ENCODE results near the gene DRC3. TPM values are rescaled to one million over a fixed set of nuclear protein-coding genes. Genes with fewer than 3 reads are reported as not detected.

DRC3 gene
- total RNA-seq, 1 donor from 2014 or later: 0.74 TPM

- no peak overlapping the region for H3K27ac ChIP-seq
- H3K4me3 ChIP-seq: no peak overlapping the region
- H3K27me3 ChIP-seq: no peaks in the 10 kb centered on the region
- TF ChIP-seq CTCF (IDR thresholded peaks at IDR 0.05): no peak
- TF ChIP-seq POLR2AphosphoS5 (IDR thresholded peaks at IDR 0.05; ENCODE audit: insufficient read depth in 1 of 2, low read depth in 1 of 2): no peak
- no peak for TF ChIP-seq POLR2A (IDR thresholded peaks at IDR 0.05)
- H3K9me3 ChIP-seq: no peaks in the 10 kb centered on the region
- DNase-seq (ENCODE audit: extremely low spot score in 2 of 2): no peak
- intact Hi-C loops (cut with DNase I): no loop called here
- H3K36me3 ChIP-seq: peaks cover 0 to 18% of the 10 kb centered on the region in 2 donors
- peaks cover 8% of the 10 kb centered on the region for H3K4me1 ChIP-seq
Observed at GRCh38 chr17:18028114-18028951, 55.7 kb downstream of the DRC3 start.

- intact Hi-C loops (cut with DNase I): no loop called here
Observed at GRCh38 chr17:18028952-18029540, 56.4 kb downstream of the DRC3 start.

GRCh38 chr17:18031955-18032354 is 59.3 kb downstream of the DRC3 start:
- Histone ChIP-seq H3K4me3 (no peak overlapping the region), H3K9me3 (no peaks in the 10 kb centered on the region), H3K27me3 (no peaks in the 10 kb centered on the region), H3K4me1 (peaks cover 10% of the 10 kb centered on the region), H3K27ac (no peak overlapping the region), H3K36me3 (peaks cover 0 to 9% of the 10 kb centered on the region in 2 donors)
- TF ChIP-seq POLR2A (IDR thresholded peaks at IDR 0.05) (no peak), POLR2AphosphoS5 (IDR thresholded peaks at IDR 0.05; ENCODE audit: insufficient read depth in 1 of 2, low read depth in 1 of 2) (no peak), CTCF (IDR thresholded peaks at IDR 0.05) (no peak)
- no peak for DNase-seq (ENCODE audit: extremely low spot score in 2 of 2)
- intact Hi-C loops (cut with DNase I): no loop called here

More at GRCh38 chr17:18028952-18029540, 56.4 kb downstream of the DRC3 start:
- Histone ChIP-seq H3K4me1 (peaks cover 8% of the 10 kb centered on the region), H3K36me3 (peaks cover 0 to 18% of the 10 kb centered on the region in 2 donors), H3K27ac (no peak overlapping the region), H3K4me3 (no peak overlapping the region), H3K27me3 (no peaks in the 10 kb centered on the region), H3K9me3 (no peaks in the 10 kb centered on the region)
- DNase-seq (ENCODE audit: extremely low spot score in 2 of 2): no peak
- TF ChIP-seq CTCF (IDR thresholded peaks at IDR 0.05) (no peak), POLR2A (IDR thresholded peaks at IDR 0.05) (no peak)

- intact Hi-C loops (cut with DNase I): no loop called here
- Histone ChIP-seq H3K27ac (no peak overlapping the region), H3K36me3 (no peaks in the 10 kb centered on the region), H3K4me1 (peaks cover 26% of the 10 kb centered on the region), H3K9me3 (no peaks in the 10 kb centered on the region), H3K27me3 (no peaks in the 10 kb centered on the region), H3K4me3 (no peak overlapping the region)
- TF ChIP-seq POLR2AphosphoS5 (IDR thresholded peaks at IDR 0.05; ENCODE audit: insufficient read depth in 1 of 2, low read depth in 1 of 2): peak in 1 of 2 donors; percentile 87
- TF ChIP-seq POLR2A (IDR thresholded peaks at IDR 0.05): no peak
- TF ChIP-seq CTCF (IDR thresholded peaks at IDR 0.05): peak; percentile 12 to 68 (median 67)
- DNase-seq (ENCODE audit: extremely low spot score in 2 of 2): no peak
Observed at GRCh38 chr17:18033442-18034099, 60.9 kb downstream of the DRC3 start.

Measured in vagina (tissue), 2 donors.